HCT116 (cell line): Measurements from ENCODE around the gene BSCL2. TPM values are rescaled to one million over a fixed set of nuclear protein-coding genes. Genes with fewer than 3 reads are reported as not detected.

Experiments
- ATAC-seq: fragments of 200-7000 bp; cut with Tn5 transposase; 2 replicates; pipeline ENCODE4 v1.9.1; 2020; ENCODE audit warnings: mild to moderate bottlenecking, moderate library complexity
- BruUV-seq: library from RNA; stranded (reverse); fragments of 400-500 nt; replicated peaks from 2 replicates; lab custom pipeline; 2021; lab: Mats Ljungman, UMichigan
- CTCF ChIA-PET: fragments of 300-600 bp; sonication (Branson Sonifier 250); formaldehyde crosslinking; loops from one replicate; lab custom pipeline; 2021; ENCODE audit warnings: antibody characterized with exemption; lab: Charles Lee
- POLR2A ChIA-PET: fragments of 300-600, 350-600 bp; sonication (Branson Sonifier 250); formaldehyde crosslinking; loops from one replicate; lab custom pipeline; 2021; ENCODE audit warnings: antibody characterized with exemption; lab: Charles Lee
- RAD21 ChIA-PET, 2 experiments: fragments of 300-600 bp; sonication (Branson Sonifier 250); formaldehyde crosslinking; loops; one replicate each; lab custom pipeline; 2023; ENCODE audit warnings: low total read pairs in 2 of 2; ENCODE audit not compliant: uncharacterized antibody in 2 of 2, unreplicated experiment in 2 of 2, low non-redundant PET in 1 of 2; lab: Charles Lee
- DNase-seq: peaks from one replicate; pipeline ENCODE4 v3.0.0-alpha.2; 2010; ENCODE audit warnings: low read depth, low spot score
- H2AFZ ChIP-seq: fragments of 200-600 bp; shearing (Covaris generic), sonication (generic); 2 replicates; pipeline ENCODE4 v1.6.1; 2017; ENCODE audit warnings: low read depth, mixed run types, mixed read lengths, antibody characterized with exemption, low read length; ENCODE audit not compliant: poor library complexity, severe bottlenecking
- H3K27ac ChIP-seq: 2 replicates; pipeline ENCODE4 v1.5.1; 2012; ENCODE audit warnings: low read depth, low read length
- H3K27me3 ChIP-seq: fragments of 200-600 bp; sonication (generic); 2 replicates; pipeline ENCODE4 v1.6.1; 2016; ENCODE audit warnings: mixed run types, low read length, mixed read lengths; ENCODE audit not compliant: insufficient read depth
- H3K36me3 ChIP-seq, 2 experiments: fragments of 200-500 bp in 1 of 2; fragments of 200-600 bp in 1 of 2; sonication (Bioruptor generic) in 1 of 2; sonication (generic) in 1 of 2; 2 replicates each; pipeline versions ENCODE4 v1.5.1 to v1.6.1; 2014 to 2016; ENCODE audit warnings: low read length in 2 of 2, inconsistent platforms in 1 of 2, mixed read lengths in 1 of 2, mixed run types in 1 of 2; ENCODE audit not compliant: insufficient read depth in 2 of 2, control insufficient read depth in 1 of 2
- H3K4me1 ChIP-seq, 2 experiments: fragments of 200-600 bp in 1 of 2; sonication (generic) in 1 of 2; 2 replicates each; pipeline versions ENCODE4 v1.5.1 to v1.6.1; 2012 to 2017; ENCODE audit warnings: low read length in 2 of 2, inconsistent platforms in 1 of 2, mild to moderate bottlenecking in 1 of 2, mixed read lengths in 1 of 2, mixed run types in 1 of 2, moderate library complexity in 1 of 2; ENCODE audit not compliant: insufficient read depth in 2 of 2, control insufficient read depth in 1 of 2
- H3K4me2 ChIP-seq: fragments of 200-600 bp; sonication (generic); 2 replicates; pipeline ENCODE4 v1.6.1; 2017; ENCODE audit warnings: mixed run types, low read length, mixed read lengths
- H3K4me3 ChIP-seq, 2 experiments: fragments of 200-600 bp in 1 of 2; sonication (generic) in 1 of 2; replicated peaks in 1 of 2; 2 replicates each; pipeline ENCODE4 v1.5.1; 2011 to 2016; ENCODE audit warnings: low read length in 2 of 2, control low read depth in 1 of 2, low read depth in 1 of 2, mild to moderate bottlenecking in 1 of 2, mixed read lengths in 1 of 2, mixed run types in 1 of 2
- H3K79me2 ChIP-seq: fragments of 200-600 bp; sonication (generic); 2 replicates; pipeline ENCODE4 v1.6.1; 2017; ENCODE audit warnings: mild to moderate bottlenecking, mixed run types, low read length, moderate library complexity, mixed read lengths; ENCODE audit not compliant: insufficient read depth
- H3K9ac ChIP-seq: fragments of 200-600 bp; sonication (generic); 2 replicates; pipeline ENCODE4 v1.6.1; 2016; ENCODE audit warnings: low read length, mixed read lengths
- H3K9me2 ChIP-seq: fragments of 200-600 bp; sonication (generic), shearing (Covaris generic); 2 replicates; pipeline ENCODE4 v1.6.1; 2017; ENCODE audit warnings: mixed run types, mild to moderate bottlenecking, moderate library complexity; ENCODE audit not compliant: insufficient read depth
- H3K9me3 ChIP-seq, 2 experiments: fragments of 200-500 bp in 1 of 2; fragments of 200-600 bp in 1 of 2; sonication (Bioruptor generic) in 1 of 2; sonication (generic) in 1 of 2; 2 replicates each; pipeline ENCODE4 v1.6.1; 2014 to 2017; ENCODE audit warnings: low read length in 2 of 2, mixed read lengths in 2 of 2, inconsistent platforms in 1 of 2, low read depth in 1 of 2, mild to moderate bottlenecking in 1 of 2, mixed run types in 1 of 2, moderate library complexity in 1 of 2; ENCODE audit not compliant: control insufficient read depth in 1 of 2, insufficient read depth in 1 of 2
- H4K20me1 ChIP-seq: fragments of 200-600 bp; sonication (generic), shearing (Covaris generic); 2 replicates; pipeline ENCODE4 v1.6.1; 2017; ENCODE audit warnings: mixed run types, mild to moderate bottlenecking, moderate library complexity; ENCODE audit not compliant: insufficient read depth
- CBX3 ChIP-seq: IDR thresholded peaks from 2 replicates; pipeline ENCODE4 v1.6.1; 2012; ENCODE audit warnings: low read depth
- CEBPB ChIP-seq: IDR thresholded peaks from 2 replicates; pipeline ENCODE4 v1.6.1; 2012; ENCODE audit warnings: low read depth
- EGR1 ChIP-seq: IDR thresholded peaks from 2 replicates; pipeline ENCODE4 v1.6.1; 2012; ENCODE audit warnings: low read depth
- ELF1 ChIP-seq: IDR thresholded peaks from 2 replicates; pipeline ENCODE4 v1.6.1; 2012; ENCODE audit warnings: low read depth, borderline replicate concordance
- EZH2 ChIP-seq: fragments of 200-600 bp; sonication (generic); IDR thresholded peaks from 2 replicates; pipeline ENCODE4 v1.6.1; 2017; ENCODE audit warnings: antibody characterized with exemption, mixed run types
- MAX ChIP-seq: IDR thresholded peaks from 2 replicates; pipeline ENCODE4 v1.6.1; 2012
- POLR2A ChIP-seq: IDR thresholded peaks from 2 replicates; pipeline ENCODE4 v1.7.0; 2011; ENCODE audit warnings: borderline replicate concordance; ENCODE audit not compliant: insufficient read depth, insufficient read length; ENCODE audit errors: extremely low read depth
- POLR2AphosphoS5 ChIP-seq: IDR thresholded peaks from 2 replicates; pipeline ENCODE4 v1.6.1; 2011; ENCODE audit warnings: mild to moderate bottlenecking, low read depth, low read length, moderate library complexity
- RAD21 ChIP-seq: IDR thresholded peaks from 2 replicates; pipeline ENCODE4 v1.6.1; 2012; ENCODE audit warnings: low read depth, mild to moderate bottlenecking
- SIN3A ChIP-seq: IDR thresholded peaks from 2 replicates; pipeline ENCODE4 v1.6.1; 2012; ENCODE audit warnings: low read depth
- SRF ChIP-seq: IDR thresholded peaks from 2 replicates; pipeline ENCODE4 v1.6.1; 2012; ENCODE audit warnings: low read depth
- TCF7L2 ChIP-seq: IDR thresholded peaks from 2 replicates; pipeline ENCODE4 v1.7.0; 2011; ENCODE audit warnings: borderline replicate concordance, inconsistent platforms; ENCODE audit not compliant: insufficient read depth, insufficient read length; ENCODE audit errors: extremely low read depth
- YY1 ChIP-seq: IDR thresholded peaks from 2 replicates; pipeline ENCODE4 v1.6.1; 2011; ENCODE audit warnings: low read length, low read depth, moderate library complexity, mild to moderate bottlenecking; ENCODE audit not compliant: insufficient replicate concordance; ENCODE audit errors: extremely low read depth
- ZFX ChIP-seq: fragments of 450-650 bp; IDR thresholded peaks from 2 replicates; pipeline ENCODE4 v1.6.1; 2017
- ZNF274 ChIP-seq: fragments of 200-500 bp; sonication (Bioruptor generic); IDR thresholded peaks from 2 replicates; pipeline ENCODE4 v1.6.1; 2014; ENCODE audit warnings: mild to moderate bottlenecking, low read depth, low read length, inconsistent platforms
- intact Hi-C: fragments of 100-400 bp; cut with micrococcal nuclease; formaldehyde crosslinking; loops from 2 replicates; pipeline ENCODE4 v1.10.0; 2022
- total RNA-seq: library from RNA; stranded (reverse); gene quantifications from one replicate; pipeline ENCODE4 v1.2.1, GENCODE V29; 2021; ENCODE audit not compliant: unreplicated experiment
- TF ChIP-seq, protein P1 (sequence below): IDR thresholded peaks from 2 replicates; pipeline ENCODE4 v1.6.1; 2012
- TF ChIP-seq, protein P2 (sequence below), 3 experiments: fragments of 200-600 bp in 1 of 3; sonication (generic) in 1 of 3; IDR thresholded peaks in 2 of 3; conservative IDR thresholded peaks in 1 of 3; 2 replicates each; pipeline ENCODE4 v1.5.1; 2012 to 2017; ENCODE audit warnings: low read depth in 2 of 3, low read length in 2 of 3, antibody characterized with exemption in 1 of 3, borderline replicate concordance in 1 of 3, control low read depth in 1 of 3, mild to moderate bottlenecking in 1 of 3, mixed read lengths in 1 of 3, mixed run types in 1 of 3, moderate library complexity in 1 of 3; ENCODE audit not compliant: insufficient read depth in 1 of 3

Gene BSCL2
- total RNA-seq, 1 experiment from 2014 or later = 62.0 TPM

DNA sequence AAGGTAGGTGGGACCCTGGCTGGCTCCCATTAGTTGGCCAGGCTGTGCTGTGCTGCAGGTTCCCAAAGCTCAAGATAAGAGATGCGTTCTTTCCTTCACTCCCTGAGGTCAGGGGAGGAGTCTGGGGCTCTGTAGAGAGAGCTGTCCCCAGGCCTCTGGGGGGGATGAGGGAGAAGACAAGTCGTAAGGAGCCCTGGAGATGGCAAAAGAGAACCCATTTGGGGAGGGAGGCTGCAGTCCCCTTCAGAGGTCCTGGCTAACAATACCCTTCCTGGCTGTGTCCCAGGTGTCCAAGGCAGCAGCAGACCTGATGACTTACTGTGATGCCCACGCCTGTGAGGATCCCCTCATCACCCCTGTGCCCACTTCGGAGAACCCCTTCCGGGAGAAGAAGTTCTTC, 1.2 kb upstream of the BSCL2 start:
- no peak for DNase-seq
- H3K4me3 ChIP-seq = no peak overlapping the region
- no peaks in the 10 kb centered on the region for H3K9me2 ChIP-seq
- intact Hi-C loops = no loop called here
- no peak overlapping the region for H3K9ac ChIP-seq
- no peaks in the 10 kb centered on the region for H4K20me1 ChIP-seq
- ChIA-PET CTCF (no interaction called here), POLR2A (interaction anchor here (0.9 kb wide), 1 partner anchor 40 kb away, joined by 3 read pairs; no protein-coding TSS in a partner anchor), RAD21 (no interaction called here)
- H3K4me2 ChIP-seq = no peak overlapping the region
- no peak overlapping the region for H2AFZ ChIP-seq
- no peaks in the 10 kb centered on the region for H3K9me3 ChIP-seq
- TF ChIP-seq, protein P1, sequence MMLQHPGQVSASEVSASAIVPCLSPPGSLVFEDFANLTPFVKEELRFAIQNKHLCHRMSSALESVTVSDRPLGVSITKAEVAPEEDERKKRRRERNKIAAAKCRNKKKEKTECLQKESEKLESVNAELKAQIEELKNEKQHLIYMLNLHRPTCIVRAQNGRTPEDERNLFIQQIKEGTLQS = no peak
- no peak for TF ChIP-seq MAX
- no peak for TF ChIP-seq RAD21
- no peak for TF ChIP-seq ELF1
- peak; percentile 41; the same call in 1 of the 2 replicates for TF ChIP-seq POLR2AphosphoS5
- TF ChIP-seq ZNF274 = no peak
- no peak for TF ChIP-seq CEBPB
- TF ChIP-seq, all 23 proteins: peak for 1
- peaks cover 5 to 20% of the 10 kb centered on the region in 2 experiments for H3K4me1 ChIP-seq
- H3K79me2 ChIP-seq = peaks cover 16% of the 10 kb centered on the region
- no TSS peak for BruUV-seq
- no peaks in the 10 kb centered on the region for H3K27me3 ChIP-seq
- peaks cover 14 to 37% of the 10 kb centered on the region in 2 experiments for H3K36me3 ChIP-seq
- ATAC-seq = no peak
- H3K27ac ChIP-seq = no peak overlapping the region

DNA sequence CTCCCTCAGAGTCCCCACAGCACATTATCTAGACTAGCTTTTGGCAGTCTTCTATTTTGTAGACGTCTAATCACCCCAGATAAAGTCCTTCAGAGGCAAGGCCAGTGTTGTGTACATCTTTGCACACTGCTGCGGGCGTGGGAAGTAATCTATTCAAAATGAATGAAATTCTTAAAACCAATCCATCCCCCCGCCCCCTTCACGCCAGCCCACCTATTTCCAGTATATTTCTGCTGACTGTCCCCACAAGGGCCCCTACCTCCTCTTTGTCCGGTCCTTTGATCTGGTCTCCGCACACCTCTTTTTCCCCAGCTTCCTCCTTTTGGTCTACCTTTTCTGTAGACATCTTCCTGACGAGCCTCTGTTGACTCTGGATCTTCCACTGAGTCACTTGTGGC, 375 bp downstream of the BSCL2 start:
- DNase-seq = no peak
- intact Hi-C loops = no loop called here
- peaks cover 12% of the 10 kb centered on the region for H3K79me2 ChIP-seq
- no peak overlapping the region for H3K4me3 ChIP-seq
- no peaks in the 10 kb centered on the region for H3K27me3 ChIP-seq
- H3K27ac ChIP-seq = peak overlapping the region; percentile 80
- BruUV-seq = no TSS peak
- H4K20me1 ChIP-seq = no peaks in the 10 kb centered on the region
- peaks cover 5 to 20% of the 10 kb centered on the region in 2 experiments for H3K4me1 ChIP-seq
- H3K36me3 ChIP-seq = peaks cover 8 to 31% of the 10 kb centered on the region in 2 experiments
- ChIA-PET RAD21 (no interaction called here), CTCF (interaction anchor here (0.9 to 1.5 kb wide), 4 partner anchors 13 to 282 kb away, joined by 3 to 4 read pairs (median 4); partner anchors contain the start of gene TTC9C), POLR2A (interaction anchor here (1.1 to 2.3 kb wide), 3 partner anchors 20 to 42 kb away, joined by 3 to 6 read pairs (median 4); partner anchors contain the start of genes C11orf98, CSKMT, HNRNPUL2 and LBHD1)
- no peak for ATAC-seq
- H3K4me2 ChIP-seq = peak overlapping the region; percentile 85
- no peaks in the 10 kb centered on the region for H3K9me3 ChIP-seq
- no peaks in the 10 kb centered on the region for H3K9me2 ChIP-seq
- H2AFZ ChIP-seq = no peak overlapping the region
- H3K9ac ChIP-seq = peak overlapping the region; percentile 84; the same call in 1 of the 2 replicates
- no peak for TF ChIP-seq EZH2
- TF ChIP-seq, protein P2, sequence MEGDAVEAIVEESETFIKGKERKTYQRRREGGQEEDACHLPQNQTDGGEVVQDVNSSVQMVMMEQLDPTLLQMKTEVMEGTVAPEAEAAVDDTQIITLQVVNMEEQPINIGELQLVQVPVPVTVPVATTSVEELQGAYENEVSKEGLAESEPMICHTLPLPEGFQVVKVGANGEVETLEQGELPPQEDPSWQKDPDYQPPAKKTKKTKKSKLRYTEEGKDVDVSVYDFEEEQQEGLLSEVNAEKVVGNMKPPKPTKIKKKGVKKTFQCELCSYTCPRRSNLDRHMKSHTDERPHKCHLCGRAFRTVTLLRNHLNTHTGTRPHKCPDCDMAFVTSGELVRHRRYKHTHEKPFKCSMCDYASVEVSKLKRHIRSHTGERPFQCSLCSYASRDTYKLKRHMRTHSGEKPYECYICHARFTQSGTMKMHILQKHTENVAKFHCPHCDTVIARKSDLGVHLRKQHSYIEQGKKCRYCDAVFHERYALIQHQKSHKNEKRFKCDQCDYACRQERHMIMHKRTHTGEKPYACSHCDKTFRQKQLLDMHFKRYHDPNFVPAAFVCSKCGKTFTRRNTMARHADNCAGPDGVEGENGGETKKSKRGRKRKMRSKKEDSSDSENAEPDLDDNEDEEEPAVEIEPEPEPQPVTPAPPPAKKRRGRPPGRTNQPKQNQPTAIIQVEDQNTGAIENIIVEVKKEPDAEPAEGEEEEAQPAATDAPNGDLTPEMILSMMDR (IDR thresholded peaks at IDR 0.05 in 2 of 3, conservative IDR thresholded peaks at IDR 0.05 in 1 of 3; ENCODE audit: borderline replicate concordance in 1 of 3, insufficient read depth in 1 of 3, low read depth in 2 of 3, low read length in 2 of 3) = no peak
- TF ChIP-seq CEBPB = no peak
- TF ChIP-seq POLR2A = no peak
- no peak for TF ChIP-seq ZFX
- TF ChIP-seq MAX = no peak
- TF ChIP-seq ZNF274 = no peak
- no peak for TF ChIP-seq CBX3
- TF ChIP-seq SRF = no peak
- TF ChIP-seq YY1 = no peak
- TF ChIP-seq POLR2AphosphoS5 = no peak
- no peak for TF ChIP-seq SIN3A
- TF ChIP-seq TCF7L2 = no peak
- no peak for TF ChIP-seq EGR1
